HG03045 (cell line): ENCODE measurements around the gene SLC2A6.

Source experiments
- ATAC-seq: cut with Tn5 transposase; IDR thresholded peaks from one replicate; pipeline ENCODE4 v1.9.1; 2021; ENCODE audit warnings: mild to moderate bottlenecking, moderate library complexity; ENCODE audit not compliant: unreplicated experiment

The SLC2A6 gene

GRCh38 chr9:133478851-133479711 lies at the start of gene SLC2A6:
TSS of gene SLC2A6 (minus strand) at chr9:133479099. CDS start at chr9:133479059, 40 bp downstream.
- peak; percentile 86 for ATAC-seq

GRCh38 chr9:133528001-133528875 lies 49.3 kb upstream of the SLC2A6 start:
- no peak for ATAC-seq

- ATAC-seq = no peak
Measured at GRCh38 chr9:133527444-133527920, 48.6 kb upstream of the SLC2A6 start.

DNA sequence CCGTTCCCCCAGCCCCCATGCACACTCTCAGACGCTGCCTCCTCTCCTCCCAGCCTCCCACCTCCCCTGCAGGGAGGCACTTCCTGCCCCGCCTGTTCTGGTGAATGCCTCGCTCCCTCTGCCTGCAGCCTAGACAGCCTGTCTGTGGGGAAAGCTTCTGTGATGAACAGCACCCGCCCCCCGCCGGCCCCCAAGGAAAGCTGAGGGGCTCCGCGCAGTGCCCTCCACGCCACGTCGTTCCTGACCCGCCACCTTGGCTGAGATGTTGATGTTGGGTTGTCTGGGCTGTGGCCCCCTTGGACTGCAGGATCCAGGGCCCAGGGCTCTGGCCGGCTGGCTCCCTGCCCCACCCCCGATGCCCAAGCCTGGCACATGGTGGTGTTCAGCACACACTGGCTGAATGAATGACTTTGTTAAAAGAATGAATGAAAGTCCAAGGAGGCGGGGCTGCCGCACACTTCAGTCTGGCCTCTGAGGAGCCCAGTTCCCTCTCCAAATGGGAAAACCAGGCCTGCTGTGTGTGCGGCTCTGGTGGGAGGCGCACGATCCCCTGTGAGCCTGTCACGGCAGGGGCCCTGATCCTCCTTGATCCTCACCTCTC lies 47.9 kb upstream of the SLC2A6 start:
- ATAC-seq = no peak

GRCh38 chr9:133525677-133526076 lies 46.8 kb upstream of the SLC2A6 start:
- no peak for ATAC-seq

DNA sequence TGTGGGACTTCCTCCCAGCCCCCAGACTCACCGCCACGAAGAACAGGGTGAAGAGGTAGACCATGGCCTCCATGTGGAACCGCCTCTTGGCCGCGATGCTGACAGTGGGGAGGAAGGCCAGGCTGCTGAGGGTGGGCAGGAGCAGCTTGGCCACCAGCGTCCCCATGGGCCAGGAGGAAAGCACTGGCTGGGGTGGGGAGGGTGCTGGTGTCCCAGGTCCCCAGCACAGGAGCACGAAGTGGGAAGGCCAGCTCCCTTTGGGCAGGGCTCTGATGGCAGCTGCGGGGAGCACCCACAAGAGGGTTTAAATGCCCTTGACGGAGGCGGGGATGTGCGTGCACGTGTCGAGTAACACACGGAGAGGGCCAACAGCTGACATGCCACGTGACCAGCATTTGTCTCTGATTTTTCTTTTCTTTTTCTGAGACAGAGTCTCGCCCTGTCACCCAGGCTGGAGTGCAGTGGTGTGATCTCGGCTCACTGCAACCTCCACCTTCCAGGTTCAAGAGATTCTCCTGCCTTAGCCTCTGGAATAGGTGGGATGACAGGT lies 45.9 kb upstream of the SLC2A6 start, which contains the start of gene MYMK:
MYMK (minus strand) TSS at position 281 of the 550 bp plus-strand sequence; CDS start at position 166, 115 bp downstream.
- ATAC-seq = no peak

- ATAC-seq = no peak
Measured at GRCh38 chr9:133524146-133524545, 45.2 kb upstream of the SLC2A6 start.

- no peak for ATAC-seq
Measured at GRCh38 chr9:133523106-133523505, 44.2 kb upstream of the SLC2A6 start.

DNA sequence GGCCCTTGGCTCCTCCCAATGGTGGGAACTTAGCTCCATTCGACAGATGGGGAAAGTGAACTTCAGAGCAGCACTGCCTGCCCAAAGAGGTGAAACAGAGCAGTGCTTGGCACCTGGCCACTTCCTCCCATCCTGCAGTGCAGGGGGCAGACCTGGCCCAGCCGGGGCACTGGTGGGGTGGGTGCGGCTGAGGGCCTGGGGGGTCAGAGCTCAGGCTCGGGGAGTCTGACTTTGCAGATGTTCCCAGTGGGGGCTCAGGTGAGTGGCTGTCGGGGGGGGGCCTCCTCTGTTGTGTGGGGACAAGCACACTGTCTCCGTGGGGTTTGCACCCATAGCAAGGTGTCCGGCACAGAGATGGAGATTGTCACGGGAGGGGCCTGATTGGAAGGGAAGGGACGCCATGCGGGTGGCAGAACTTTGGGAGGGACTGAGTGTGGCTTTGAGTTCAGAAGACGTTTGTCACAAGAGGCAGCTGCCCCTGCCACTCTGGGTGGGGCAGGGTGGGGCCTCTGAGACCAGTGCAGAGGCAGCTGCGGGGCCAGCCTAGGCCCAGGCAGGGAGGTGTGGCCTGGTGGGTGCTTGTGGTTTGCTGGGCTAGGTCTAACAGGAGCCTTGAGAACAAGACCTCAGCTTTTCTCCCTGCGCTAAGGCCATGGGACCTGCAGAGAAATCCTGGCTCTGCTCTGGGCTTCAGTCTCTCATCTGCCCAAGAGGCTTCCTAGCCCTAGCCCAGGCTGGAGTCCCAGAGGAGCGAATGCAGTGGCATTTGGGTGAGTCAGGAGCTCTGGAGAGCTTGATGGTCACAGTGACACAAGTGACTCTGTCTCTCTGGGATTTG lies 43.4 kb upstream of the SLC2A6 start:
- ATAC-seq = no peak

GRCh38 chr9:133521122-133522072 lies 42.5 kb upstream of the SLC2A6 start:
- ATAC-seq = no peak

- no peak for ATAC-seq
Measured at GRCh38 chr9:133520121-133520835, 41.4 kb upstream of the SLC2A6 start.

DNA sequence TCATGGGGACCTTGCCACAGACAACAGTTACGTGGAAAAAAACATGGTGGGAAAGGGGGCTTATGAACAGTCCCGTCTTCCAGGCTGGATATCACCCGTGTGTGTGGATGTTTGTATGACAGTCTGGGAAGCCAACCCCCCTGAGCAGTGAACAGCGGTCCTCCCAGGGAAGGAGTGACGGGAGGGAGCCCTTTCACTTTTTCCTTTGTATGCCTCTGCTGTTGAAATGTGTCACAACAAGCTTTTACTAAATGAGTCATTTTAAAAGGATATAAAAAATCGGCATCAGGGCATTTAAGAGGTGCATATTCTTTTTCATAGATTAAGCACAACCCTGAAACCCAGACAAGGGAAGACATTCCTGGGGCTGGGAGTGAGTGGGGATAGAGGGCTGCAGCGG lies 40.8 kb upstream of the SLC2A6 start:
- ATAC-seq = no peak

- ATAC-seq = no peak
Measured at GRCh38 chr9:133518706-133519449, 40.0 kb upstream of the SLC2A6 start.

DNA sequence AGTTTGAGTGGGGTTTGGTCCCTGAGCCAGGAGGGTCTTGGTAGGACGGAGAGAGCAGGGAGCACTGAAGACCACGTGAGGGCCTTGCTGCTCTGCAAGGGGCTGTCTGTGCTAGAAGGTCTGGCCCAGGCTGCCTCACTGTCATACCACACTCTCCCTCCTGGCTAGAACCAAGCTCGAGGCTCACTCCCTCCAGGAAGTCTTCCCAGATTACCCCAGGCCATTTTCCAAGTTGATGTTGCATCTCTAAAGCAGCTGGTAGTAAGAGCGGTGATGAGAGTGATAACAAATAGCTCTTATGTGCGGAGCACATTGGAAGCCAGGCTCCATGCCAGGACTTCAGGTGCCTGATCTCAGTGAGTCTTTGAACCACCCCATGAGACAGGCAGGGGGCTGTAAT lies 39.3 kb upstream of the SLC2A6 start:
- no peak for ATAC-seq

GRCh38 chr9:133517711-133518110 lies 38.8 kb upstream of the SLC2A6 start:
- ATAC-seq = no peak

GRCh38 chr9:133516961-133517350 lies 38.1 kb upstream of the SLC2A6 start:
- no peak for ATAC-seq

- ATAC-seq = no peak
Measured at GRCh38 chr9:133516256-133516960, 37.5 kb upstream of the SLC2A6 start.
